ENCODE results near the gene CTPS2.

- no peak for TF ChIP-seq POLR2A (IDR thresholded peaks at IDR 0.05)
- TF ChIP-seq CTCF (IDR thresholded peaks at IDR 0.05): no peak
Measured at GRCh38 chrX:16737024-16737423, 24.6 kb upstream of the CTPS2 start.

Measured in thyroid gland (tissue), 4 donors.